IMR-90 (cell line): ENCODE measurements around the gene LAPTM5.

Experiments used
- BHLHE40 ChIP-seq: fragments of 150-350 bp; IDR thresholded peaks from 2 replicates; pipeline ENCODE4 v1.6.1; 2016; ENCODE audit warnings: mild to moderate bottlenecking, low read depth, low read length
- CEBPB ChIP-seq: IDR thresholded peaks from 2 replicates; pipeline ENCODE4 v1.6.1; 2012; ENCODE audit warnings: low read depth, low read length, improper control_type of control experiment
- MXI1 ChIP-seq: IDR thresholded peaks from 2 replicates; pipeline ENCODE4 v1.6.1; 2012; ENCODE audit warnings: low read depth, mild to moderate bottlenecking, low read length, moderate library complexity, borderline replicate concordance
- POLR2A ChIP-seq: IDR thresholded peaks from 2 replicates; pipeline ENCODE4 v1.6.1; 2012; ENCODE audit warnings: mild to moderate bottlenecking, low read depth, low read length
- TF ChIP-seq, protein P1 (sequence below): fragments of 150-350 bp; IDR thresholded peaks from 2 replicates; pipeline ENCODE4 v1.6.1; 2017; ENCODE audit warnings: mild to moderate bottlenecking, antibody characterized with exemption, low read length, low read depth
- TF ChIP-seq, protein P2 (sequence below): conservative IDR thresholded peaks from 2 replicates; pipeline ENCODE4 v1.5.1; 2012; ENCODE audit warnings: mild to moderate bottlenecking, low read depth, low read length, improper control_type of control experiment

DNA sequence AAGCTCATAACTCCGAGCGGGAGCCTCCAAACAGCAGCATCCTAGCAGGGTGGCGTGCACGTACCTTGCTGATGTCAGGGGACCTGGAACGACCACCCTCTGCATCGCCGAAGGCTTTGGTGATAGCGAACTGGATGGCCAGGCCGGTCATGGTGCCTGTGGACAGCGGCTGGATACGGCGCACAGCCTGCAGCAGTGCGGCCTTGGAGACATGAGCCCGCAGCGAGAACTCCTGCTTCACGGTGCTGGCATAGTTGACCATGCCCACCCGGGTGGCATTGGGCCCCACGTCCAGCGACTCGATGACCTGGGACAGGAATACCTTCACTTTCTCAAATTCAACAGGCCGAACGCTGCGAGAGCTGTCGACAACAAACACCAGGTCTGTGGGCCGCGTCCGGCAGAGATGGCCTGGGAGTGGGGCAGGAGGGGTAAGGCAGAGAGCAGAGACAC lies 36.2 kb downstream of the LAPTM5 start:
- TF ChIP-seq, protein P1, sequence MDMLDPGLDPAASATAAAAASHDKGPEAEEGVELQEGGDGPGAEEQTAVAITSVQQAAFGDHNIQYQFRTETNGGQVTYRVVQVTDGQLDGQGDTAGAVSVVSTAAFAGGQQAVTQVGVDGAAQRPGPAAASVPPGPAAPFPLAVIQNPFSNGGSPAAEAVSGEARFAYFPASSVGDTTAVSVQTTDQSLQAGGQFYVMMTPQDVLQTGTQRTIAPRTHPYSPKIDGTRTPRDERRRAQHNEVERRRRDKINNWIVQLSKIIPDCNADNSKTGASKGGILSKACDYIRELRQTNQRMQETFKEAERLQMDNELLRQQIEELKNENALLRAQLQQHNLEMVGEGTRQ, result no peak
- TF ChIP-seq POLR2A (no peak), CEBPB (no peak), BHLHE40 (no peak), MXI1 (no peak)
- TF ChIP-seq, protein P2, sequence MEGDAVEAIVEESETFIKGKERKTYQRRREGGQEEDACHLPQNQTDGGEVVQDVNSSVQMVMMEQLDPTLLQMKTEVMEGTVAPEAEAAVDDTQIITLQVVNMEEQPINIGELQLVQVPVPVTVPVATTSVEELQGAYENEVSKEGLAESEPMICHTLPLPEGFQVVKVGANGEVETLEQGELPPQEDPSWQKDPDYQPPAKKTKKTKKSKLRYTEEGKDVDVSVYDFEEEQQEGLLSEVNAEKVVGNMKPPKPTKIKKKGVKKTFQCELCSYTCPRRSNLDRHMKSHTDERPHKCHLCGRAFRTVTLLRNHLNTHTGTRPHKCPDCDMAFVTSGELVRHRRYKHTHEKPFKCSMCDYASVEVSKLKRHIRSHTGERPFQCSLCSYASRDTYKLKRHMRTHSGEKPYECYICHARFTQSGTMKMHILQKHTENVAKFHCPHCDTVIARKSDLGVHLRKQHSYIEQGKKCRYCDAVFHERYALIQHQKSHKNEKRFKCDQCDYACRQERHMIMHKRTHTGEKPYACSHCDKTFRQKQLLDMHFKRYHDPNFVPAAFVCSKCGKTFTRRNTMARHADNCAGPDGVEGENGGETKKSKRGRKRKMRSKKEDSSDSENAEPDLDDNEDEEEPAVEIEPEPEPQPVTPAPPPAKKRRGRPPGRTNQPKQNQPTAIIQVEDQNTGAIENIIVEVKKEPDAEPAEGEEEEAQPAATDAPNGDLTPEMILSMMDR, result no peak
